ENCODE results near the gene LMOD1. TPM values are rescaled to one million over a fixed set of nuclear protein-coding genes. Genes with fewer than 3 reads are reported as not detected.

LMOD1 gene
- total and polyA plus RNA-seq, 2 of the 8 experiments (the other 6 are each of a cell fraction or from before 2014, with no cell fraction given), result 0.77 to 1.4 TPM

GRCh38 chr1:201895913-201896807, 50.2 kb downstream of the LMOD1 start (continued):
- TF ChIP-seq RNF2 (IDR thresholded peaks at IDR 0.05; ENCODE audit: borderline replicate concordance, low read depth, low read length, missing control alignments, poor library complexity, severe bottlenecking), result no peak
- 0 out of 2 replicates have a peak, but pooled peaks have one; percentile 53 for TF ChIP-seq TCF12 (IDR thresholded peaks at IDR 0.05; ENCODE audit: low read depth, low read length)
- TF ChIP-seq YY1 (IDR thresholded peaks at IDR 0.05; ENCODE audit: low read depth, low read length), result 0 out of 2 replicates have a peak, but pooled peaks have one; percentile 59
- no peak for TF ChIP-seq SP1 (IDR thresholded peaks at IDR 0.05; ENCODE audit: low read depth, low read length)
- TF ChIP-seq ASH2L (IDR thresholded peaks at IDR 0.05; ENCODE audit: low read length), result no peak
- TF ChIP-seq SP4 (IDR thresholded peaks at IDR 0.05; ENCODE audit: low read length), result 0 out of 2 replicates have a peak, but pooled peaks have one; percentile 80
- TF ChIP-seq CTCF (IDR thresholded peaks at IDR 0.05; ENCODE audit: control extremely low read depth in 1 of 3, insufficient read depth in 1 of 3, low read depth in 1 of 3, low read length in 3 of 3), result peak; percentile 95 to 98 (median 96)
- TF ChIP-seq PHF8 (conservative IDR thresholded peaks at IDR 0.05; ENCODE audit: low read depth, low read length), result no peak
- TF ChIP-seq BRCA1 (IDR thresholded peaks at IDR 0.05; ENCODE audit: low read depth, low read length), result 0 out of 2 replicates have a peak, but pooled peaks have one; percentile 44
- TF ChIP-seq RBBP5 (IDR thresholded peaks at IDR 0.05; ENCODE audit: borderline replicate concordance, low read depth, low read length), result no peak
- 0 out of 2 replicates have a peak, but pooled peaks have one; percentile 47 for TF ChIP-seq GTF2F1 (IDR thresholded peaks at IDR 0.05; ENCODE audit: borderline replicate concordance, low read depth, low read length)
- TF ChIP-seq KDM5A (IDR thresholded peaks at IDR 0.05; ENCODE audit: low read length), result no peak
- no peak for TF ChIP-seq CBX8 (IDR thresholded peaks at IDR 0.05; ENCODE audit: borderline replicate concordance, low read depth, low read length)
- TF ChIP-seq RFX5 (IDR thresholded peaks at IDR 0.05; ENCODE audit: borderline replicate concordance, low read depth, low read length), result no peak
- TF ChIP-seq SRF (IDR thresholded peaks at IDR 0.05; ENCODE audit: low read depth, low read length), result no peak
- TF ChIP-seq RAD21 (IDR thresholded peaks at IDR 0.05 in 1 of 2, conservative IDR thresholded peaks at IDR 0.05 in 1 of 2; ENCODE audit: low read depth in 2 of 2, low read length in 2 of 2), result peak; percentile 98 to 99
- peak; percentile 21; the same call in 1 of the 2 replicates for TF ChIP-seq USF2 (IDR thresholded peaks at IDR 0.05; ENCODE audit: low read length)
- no peak for TF ChIP-seq CHD1 (IDR thresholded peaks at IDR 0.05; ENCODE audit: low read depth, low read length)
- no peak for TF ChIP-seq FOSL1 (IDR thresholded peaks at IDR 0.05; ENCODE audit: insufficient read depth, low read depth, low read length)
